ENCODE results near the gene PLD1.

PLD1 gene

DNA sequence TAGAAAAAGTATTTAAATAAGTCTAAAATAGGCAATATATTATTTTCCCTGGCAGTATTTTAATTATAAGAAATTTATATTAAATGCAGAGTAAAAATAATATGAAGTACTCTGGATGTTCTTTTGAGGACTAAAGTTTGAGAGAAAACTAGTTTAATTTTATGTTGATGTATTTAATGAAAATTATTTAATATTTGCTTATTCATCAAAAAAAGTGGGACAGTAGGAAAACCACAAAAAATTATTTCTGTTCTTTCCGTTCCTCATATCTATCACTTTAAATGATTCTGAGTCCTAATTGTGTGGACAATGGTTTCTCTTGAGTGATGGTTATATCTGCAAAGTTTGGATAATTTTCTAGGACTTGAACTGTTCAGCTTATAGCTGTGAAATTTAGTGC, 202.8 kb downstream of the PLD1 start:
- H3K36me3 ChIP-seq (ENCODE audit: control insufficient read depth, insufficient read depth, low read length), result peaks cover 2% of the 10 kb centered on the region
- H3K4me1 ChIP-seq (ENCODE audit: control insufficient read depth, insufficient read depth, low read length), result no peaks in the 10 kb centered on the region
- no peak overlapping the region for H3K9ac ChIP-seq (ENCODE audit: low read length)
- H3K27ac ChIP-seq (ENCODE audit: low read depth, low read length), result no peak overlapping the region
- H3K4me3 ChIP-seq (ENCODE audit: low read length), result no peak overlapping the region
- no peaks in the 10 kb centered on the region for H3K27me3 ChIP-seq (ENCODE audit: control insufficient read depth, insufficient read depth, low read length)

DNA sequence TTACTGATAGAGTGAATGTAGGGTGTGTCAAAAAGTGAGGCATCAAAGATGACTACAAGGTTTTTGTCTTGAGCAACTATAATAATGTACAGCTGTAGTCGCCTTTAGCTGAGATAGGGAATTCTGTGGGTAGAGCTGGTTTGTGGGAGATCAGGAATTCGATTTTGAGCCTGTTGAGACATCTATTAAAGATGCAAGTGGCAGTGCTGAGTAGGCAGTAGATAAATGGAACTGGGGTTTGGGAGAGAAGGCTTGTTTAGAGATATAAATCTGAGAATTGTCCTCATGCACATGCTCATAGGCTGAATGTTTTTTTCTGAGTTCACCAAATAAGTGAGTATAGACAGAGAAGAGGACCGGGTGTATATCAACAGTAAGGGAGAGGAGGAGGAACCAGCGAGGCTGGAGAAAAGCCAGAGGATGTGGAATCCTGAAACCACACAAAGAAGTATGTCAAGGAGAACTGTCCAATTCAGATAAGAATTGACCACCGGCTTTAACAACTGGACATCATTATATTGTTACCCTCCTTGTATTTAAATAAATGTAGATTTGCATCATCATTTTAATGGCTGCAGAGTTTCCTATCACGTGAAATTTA, 204.0 kb downstream of the PLD1 start:
- H3K4me1 ChIP-seq (ENCODE audit: control insufficient read depth, insufficient read depth, low read length), result no peaks in the 10 kb centered on the region
- peaks cover 2% of the 10 kb centered on the region for H3K36me3 ChIP-seq (ENCODE audit: control insufficient read depth, insufficient read depth, low read length)
- no peak overlapping the region for H3K4me3 ChIP-seq (ENCODE audit: low read length)
- H3K27me3 ChIP-seq (ENCODE audit: control insufficient read depth, insufficient read depth, low read length), result no peaks in the 10 kb centered on the region
- H3K9ac ChIP-seq (ENCODE audit: low read length), result no peak overlapping the region
- H3K27ac ChIP-seq (ENCODE audit: low read depth, low read length), result no peak overlapping the region

DNA sequence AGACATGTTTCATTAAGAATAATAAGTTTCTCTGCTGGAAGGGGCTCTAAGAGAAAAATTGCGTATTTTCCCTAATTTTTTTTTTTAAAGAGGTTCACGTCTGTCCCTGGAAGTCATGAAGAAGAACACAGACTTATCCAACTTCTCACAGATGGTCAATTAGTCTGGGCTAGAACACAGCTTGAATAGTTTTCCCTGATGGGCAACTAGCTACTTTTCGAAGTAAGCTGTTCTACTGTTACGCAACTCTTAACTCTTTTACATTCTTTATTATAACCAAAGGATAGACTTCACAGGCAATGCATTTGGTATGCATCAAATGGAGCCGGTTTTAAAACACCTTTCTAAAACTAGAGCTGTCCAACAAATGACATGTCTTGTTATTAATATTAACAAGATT, 205.9 kb downstream of the PLD1 start:
- H3K27ac ChIP-seq (ENCODE audit: low read depth, low read length), result no peak overlapping the region
- H3K4me1 ChIP-seq (ENCODE audit: control insufficient read depth, insufficient read depth, low read length), result no peaks in the 10 kb centered on the region
- H3K4me3 ChIP-seq (ENCODE audit: low read length), result no peak overlapping the region
- H3K36me3 ChIP-seq (ENCODE audit: control insufficient read depth, insufficient read depth, low read length), result peaks cover 2% of the 10 kb centered on the region
- no peak overlapping the region for H3K9ac ChIP-seq (ENCODE audit: low read length)
- no peaks in the 10 kb centered on the region for H3K27me3 ChIP-seq (ENCODE audit: control insufficient read depth, insufficient read depth, low read length)

DNA sequence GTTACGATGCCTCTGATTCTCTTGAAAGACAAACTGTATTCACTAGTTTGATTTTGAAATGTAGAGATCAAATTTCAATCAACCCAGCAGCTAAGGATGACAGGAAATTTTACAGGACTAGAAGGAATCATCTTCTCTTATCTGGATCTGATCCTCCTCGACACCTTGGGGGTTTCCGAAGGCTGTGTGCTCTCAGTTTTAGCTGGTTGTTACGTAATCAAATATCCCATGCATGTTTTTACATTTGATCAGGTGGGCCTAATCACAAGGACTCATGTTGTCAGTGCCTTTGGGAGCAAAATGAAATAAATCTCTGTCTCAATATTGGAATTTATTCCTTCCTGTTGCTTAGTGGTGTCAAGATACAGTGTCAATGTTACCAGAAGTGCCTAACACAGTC, 208.2 kb downstream of the PLD1 start:
- H3K4me1 ChIP-seq (ENCODE audit: control insufficient read depth, insufficient read depth, low read length), result no peaks in the 10 kb centered on the region
- no peak overlapping the region for H3K4me3 ChIP-seq (ENCODE audit: low read length)
- no peak overlapping the region for H3K9ac ChIP-seq (ENCODE audit: low read length)
- H3K27ac ChIP-seq (ENCODE audit: low read depth, low read length), result no peak overlapping the region
- H3K36me3 ChIP-seq (ENCODE audit: control insufficient read depth, insufficient read depth, low read length), result peaks cover 2% of the 10 kb centered on the region
- no peaks in the 10 kb centered on the region for H3K27me3 ChIP-seq (ENCODE audit: control insufficient read depth, insufficient read depth, low read length)

DNA sequence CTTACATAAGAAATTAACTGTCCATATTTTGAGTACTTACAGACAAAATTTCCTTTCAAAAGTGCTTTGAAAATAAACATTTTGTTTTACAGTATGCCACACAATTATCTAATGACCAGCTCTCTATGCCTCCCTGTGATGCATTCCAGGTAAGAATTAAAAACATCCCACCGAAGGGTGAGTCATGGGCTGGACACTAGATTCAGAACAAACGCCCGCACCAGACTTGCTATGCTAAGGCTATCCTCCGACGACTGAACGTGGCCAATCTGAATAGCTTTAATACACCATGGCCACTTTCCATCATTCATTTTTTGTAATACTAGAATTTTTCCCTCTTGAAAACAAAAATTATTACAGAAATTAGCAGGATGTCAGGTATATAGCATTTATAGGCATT, 210.3 kb downstream of the PLD1 start:
- Histone ChIP-seq H3K4me3 (ENCODE audit: low read length) (no peak overlapping the region), H3K27ac (ENCODE audit: low read depth, low read length) (no peak overlapping the region), H3K36me3 (ENCODE audit: control insufficient read depth, insufficient read depth, low read length) (peaks cover 2% of the 10 kb centered on the region), H3K4me1 (ENCODE audit: control insufficient read depth, insufficient read depth, low read length) (no peaks in the 10 kb centered on the region), H3K9ac (ENCODE audit: low read length) (no peak overlapping the region), H3K27me3 (ENCODE audit: control insufficient read depth, insufficient read depth, low read length) (no peaks in the 10 kb centered on the region)

DNA sequence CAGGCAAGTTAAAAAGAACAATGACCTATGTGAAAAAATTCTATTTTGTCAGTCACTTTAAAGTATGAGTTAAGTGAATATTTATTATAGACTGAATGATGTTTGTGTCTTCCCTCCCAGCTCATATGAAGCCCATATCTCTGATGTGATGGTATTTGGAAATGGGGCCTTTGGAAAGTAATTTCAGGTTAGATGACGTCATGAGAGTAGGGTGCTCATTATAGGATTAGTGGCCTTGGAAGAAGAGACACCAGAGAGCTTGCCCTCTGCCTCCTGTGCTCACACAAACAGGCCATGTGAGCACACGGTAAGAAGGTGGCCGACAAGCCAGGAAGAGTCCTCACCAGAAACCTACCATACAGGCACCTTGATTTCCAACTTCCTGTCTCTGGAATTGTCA, 211.3 kb downstream of the PLD1 start:
- Histone ChIP-seq H3K4me1 (ENCODE audit: control insufficient read depth, insufficient read depth, low read length) (no peaks in the 10 kb centered on the region), H3K27me3 (ENCODE audit: control insufficient read depth, insufficient read depth, low read length) (no peaks in the 10 kb centered on the region), H3K9ac (ENCODE audit: low read length) (no peak overlapping the region), H3K27ac (ENCODE audit: low read depth, low read length) (no peak overlapping the region), H3K36me3 (ENCODE audit: control insufficient read depth, insufficient read depth, low read length) (peaks cover 2% of the 10 kb centered on the region), H3K4me3 (ENCODE audit: low read length) (no peak overlapping the region)

DNA sequence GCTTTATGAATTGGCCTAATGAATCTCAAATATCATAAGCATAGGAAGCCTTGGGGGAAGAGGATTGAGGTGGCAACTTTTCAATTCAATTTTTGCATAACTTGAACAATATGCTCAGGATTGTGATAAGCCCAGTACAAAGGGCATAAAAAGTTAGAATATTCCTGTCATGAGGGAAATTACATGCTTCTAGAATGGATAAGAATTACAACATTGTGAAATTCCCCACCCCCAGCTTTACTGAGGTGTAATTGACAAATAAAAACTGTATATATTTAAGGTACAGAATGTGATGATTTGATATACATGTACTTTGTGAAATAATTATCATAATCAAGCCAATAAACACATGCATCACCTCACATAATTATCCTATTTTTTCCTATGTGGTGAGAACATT, 217.5 kb downstream of the PLD1 start:
- Histone ChIP-seq H3K4me3 (ENCODE audit: low read length) (no peak overlapping the region), H3K4me1 (ENCODE audit: control insufficient read depth, insufficient read depth, low read length) (no peaks in the 10 kb centered on the region), H3K27me3 (ENCODE audit: control insufficient read depth, insufficient read depth, low read length) (no peaks in the 10 kb centered on the region), H3K9ac (ENCODE audit: low read length) (no peak overlapping the region), H3K36me3 (ENCODE audit: control insufficient read depth, insufficient read depth, low read length) (no peaks in the 10 kb centered on the region), H3K27ac (ENCODE audit: low read depth, low read length) (no peak overlapping the region)

DNA sequence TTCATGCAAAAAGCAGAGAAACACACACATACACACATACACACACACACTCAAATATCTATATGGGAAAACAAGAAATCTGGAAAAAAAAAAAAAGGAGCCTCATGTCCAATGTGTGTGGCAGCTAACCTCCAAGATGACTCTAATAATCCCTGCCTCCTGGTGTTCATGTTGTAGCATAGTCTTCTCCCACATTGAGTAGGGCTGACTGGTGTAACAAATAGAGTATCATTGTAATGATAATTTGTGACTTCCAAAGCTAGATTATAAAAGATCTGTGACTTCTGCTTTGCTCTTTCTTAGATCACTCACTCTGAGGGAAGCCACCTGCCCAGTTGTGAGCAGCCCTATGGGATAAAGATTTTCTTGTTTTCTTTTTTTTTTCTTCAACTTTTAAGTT, 219.2 kb downstream of the PLD1 start:
- H3K4me3 ChIP-seq (ENCODE audit: low read length), result no peak overlapping the region
- H3K4me1 ChIP-seq (ENCODE audit: control insufficient read depth, insufficient read depth, low read length), result no peaks in the 10 kb centered on the region
- no peaks in the 10 kb centered on the region for H3K36me3 ChIP-seq (ENCODE audit: control insufficient read depth, insufficient read depth, low read length)
- H3K27me3 ChIP-seq (ENCODE audit: control insufficient read depth, insufficient read depth, low read length), result no peaks in the 10 kb centered on the region
- H3K27ac ChIP-seq (ENCODE audit: low read depth, low read length), result no peak overlapping the region
- no peak overlapping the region for H3K9ac ChIP-seq (ENCODE audit: low read length)

DNA sequence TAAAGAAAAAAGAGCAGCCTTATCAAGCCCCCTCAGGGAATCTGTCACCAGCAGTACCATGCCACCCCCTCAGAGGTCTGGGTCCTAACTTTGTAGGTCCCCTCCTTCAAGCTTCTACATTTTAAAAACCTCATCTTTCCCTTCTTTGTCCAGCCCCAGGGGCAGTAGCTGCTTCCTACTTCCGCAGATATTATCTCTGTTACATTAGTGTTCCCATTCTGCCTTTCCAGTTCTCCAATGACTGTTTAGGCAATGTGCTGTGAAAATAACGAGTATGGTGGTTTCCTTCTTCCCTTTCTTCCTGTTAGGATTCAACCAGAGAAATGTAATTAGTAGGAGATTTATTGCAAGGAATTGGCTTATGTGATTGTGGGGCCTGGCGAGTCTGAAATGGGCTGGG, 224.0 kb downstream of the PLD1 start:
- Histone ChIP-seq H3K36me3 (ENCODE audit: control insufficient read depth, insufficient read depth, low read length) (no peaks in the 10 kb centered on the region), H3K27ac (ENCODE audit: low read depth, low read length) (no peak overlapping the region), H3K9ac (ENCODE audit: low read length) (no peak overlapping the region), H3K27me3 (ENCODE audit: control insufficient read depth, insufficient read depth, low read length) (no peaks in the 10 kb centered on the region), H3K4me1 (ENCODE audit: control insufficient read depth, insufficient read depth, low read length) (no peaks in the 10 kb centered on the region), H3K4me3 (ENCODE audit: low read length) (no peak overlapping the region)

DNA sequence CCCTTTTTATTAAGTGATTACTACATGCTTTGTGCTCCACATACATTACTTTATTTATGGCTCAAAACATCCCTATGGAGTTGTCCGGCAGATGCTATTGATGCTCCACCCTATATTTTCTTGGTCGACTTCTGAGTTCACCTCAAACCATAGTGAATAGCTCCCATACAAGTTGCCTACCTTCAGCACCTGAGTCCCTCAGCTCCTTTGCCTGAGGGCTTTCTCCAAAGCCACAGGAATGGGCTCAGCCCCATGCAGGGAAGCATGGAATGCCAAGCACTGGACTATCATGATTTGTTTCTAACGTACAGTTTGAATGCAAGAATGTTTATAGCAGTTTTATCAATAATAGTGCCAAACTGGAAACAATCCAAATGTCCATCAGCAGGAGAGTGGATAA, 225.2 kb downstream of the PLD1 start:
- Histone ChIP-seq H3K4me1 (ENCODE audit: control insufficient read depth, insufficient read depth, low read length) (no peaks in the 10 kb centered on the region), H3K27me3 (ENCODE audit: control insufficient read depth, insufficient read depth, low read length) (no peaks in the 10 kb centered on the region), H3K36me3 (ENCODE audit: control insufficient read depth, insufficient read depth, low read length) (no peaks in the 10 kb centered on the region), H3K27ac (ENCODE audit: low read depth, low read length) (no peak overlapping the region), H3K4me3 (ENCODE audit: low read length) (no peak overlapping the region), H3K9ac (ENCODE audit: low read length) (no peak overlapping the region)

DNA sequence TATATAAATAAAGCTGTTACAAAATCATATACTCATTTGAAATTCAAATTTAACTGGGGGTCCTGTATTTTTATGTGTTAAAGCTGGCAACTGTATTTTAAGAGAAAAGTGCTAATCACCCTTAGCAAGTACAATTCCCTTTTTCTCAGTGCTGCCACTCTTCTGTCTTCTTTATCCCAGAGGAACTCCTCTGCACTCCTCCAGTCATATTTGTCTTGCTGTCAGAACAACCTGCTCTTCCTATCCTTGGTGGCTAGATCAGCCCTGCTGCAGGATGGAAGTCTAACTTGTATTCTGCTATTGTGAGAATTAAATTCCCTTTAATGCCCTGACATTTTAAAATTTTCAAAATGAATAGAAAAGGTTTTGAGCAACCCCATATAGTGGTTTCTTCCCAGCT, 226.2 kb downstream of the PLD1 start:
- H3K36me3 ChIP-seq (ENCODE audit: control insufficient read depth, insufficient read depth, low read length), result no peaks in the 10 kb centered on the region
- no peak overlapping the region for H3K4me3 ChIP-seq (ENCODE audit: low read length)
- no peaks in the 10 kb centered on the region for H3K4me1 ChIP-seq (ENCODE audit: control insufficient read depth, insufficient read depth, low read length)
- H3K27ac ChIP-seq (ENCODE audit: low read depth, low read length), result no peak overlapping the region
- H3K27me3 ChIP-seq (ENCODE audit: control insufficient read depth, insufficient read depth, low read length), result no peaks in the 10 kb centered on the region
- no peak overlapping the region for H3K9ac ChIP-seq (ENCODE audit: low read length)

DNA sequence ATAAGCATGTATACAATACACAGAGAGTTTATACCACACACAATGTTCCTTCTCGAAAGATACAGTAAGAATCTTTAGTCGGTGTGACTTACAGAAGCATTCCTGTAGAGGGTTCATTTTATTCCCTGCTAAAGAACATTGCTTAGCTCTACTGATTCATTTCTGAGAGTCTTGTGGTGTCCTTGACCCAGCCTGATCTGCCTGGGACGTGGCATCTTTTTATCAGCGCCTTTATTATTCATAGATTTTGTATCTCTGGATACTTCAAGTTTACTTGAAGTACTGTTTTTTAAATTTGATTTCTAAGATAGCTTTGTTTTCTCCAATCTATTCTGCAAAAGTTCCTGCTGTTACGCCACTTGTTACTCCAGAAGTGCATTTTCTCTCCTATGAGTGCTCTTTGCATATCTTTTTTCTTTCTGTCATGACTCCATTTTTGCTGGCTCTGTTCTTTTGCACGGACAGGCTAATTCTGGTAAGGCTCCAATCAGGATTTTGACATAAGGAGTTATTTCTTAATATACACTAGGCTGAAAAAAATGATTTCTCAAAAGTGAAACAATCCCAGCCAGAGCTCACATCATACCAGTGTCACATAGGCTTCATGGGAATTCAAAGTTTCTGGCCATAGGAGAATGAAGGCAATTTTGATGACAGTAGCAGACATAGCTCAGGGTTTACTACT, 235.6 kb downstream of the PLD1 start:
- no peak overlapping the region for H3K9ac ChIP-seq (ENCODE audit: low read length)
- H3K27ac ChIP-seq (ENCODE audit: low read depth, low read length), result no peak overlapping the region
- no peak overlapping the region for H3K4me3 ChIP-seq (ENCODE audit: low read length)
- H3K36me3 ChIP-seq (ENCODE audit: control insufficient read depth, insufficient read depth, low read length), result no peaks in the 10 kb centered on the region
- no peaks in the 10 kb centered on the region for H3K27me3 ChIP-seq (ENCODE audit: control insufficient read depth, insufficient read depth, low read length)
- no peaks in the 10 kb centered on the region for H3K4me1 ChIP-seq (ENCODE audit: control insufficient read depth, insufficient read depth, low read length)

DNA sequence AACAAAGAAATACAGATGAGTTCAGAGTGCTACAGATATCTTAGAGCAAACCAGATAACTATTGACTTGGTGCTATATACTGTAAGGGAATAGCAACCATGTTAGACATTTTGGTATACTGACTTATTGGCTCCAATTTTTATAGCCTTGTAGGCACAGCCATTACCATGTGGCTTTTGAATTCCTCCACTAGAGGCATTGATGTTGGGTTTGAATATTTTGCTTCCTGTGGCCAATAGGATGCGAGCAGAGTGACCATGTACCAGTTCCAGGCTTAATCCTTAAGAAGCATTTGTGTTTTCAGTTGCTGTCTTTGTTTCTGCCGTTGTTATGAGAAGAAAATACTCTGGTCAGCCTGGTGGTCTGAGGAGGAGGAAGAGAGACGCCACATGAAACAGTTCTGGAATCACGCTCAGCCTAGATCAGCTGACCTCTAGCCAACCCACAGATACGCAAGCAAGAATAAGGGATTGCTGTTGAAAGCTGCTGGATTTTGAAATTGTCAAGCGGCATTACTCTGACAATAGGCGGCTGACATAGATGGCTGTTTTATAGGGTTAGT, 240.6 kb downstream of the PLD1 start:
- Histone ChIP-seq H3K36me3 (ENCODE audit: control insufficient read depth, insufficient read depth, low read length) (no peaks in the 10 kb centered on the region), H3K27me3 (ENCODE audit: control insufficient read depth, insufficient read depth, low read length) (no peaks in the 10 kb centered on the region), H3K27ac (ENCODE audit: low read depth, low read length) (no peak overlapping the region), H3K4me1 (ENCODE audit: control insufficient read depth, insufficient read depth, low read length) (no peaks in the 10 kb centered on the region), H3K9ac (ENCODE audit: low read length) (no peak overlapping the region), H3K4me3 (ENCODE audit: low read length) (no peak overlapping the region)

All from rectal smooth muscle tissue (tissue), 1 donor.